H1 (cell line): ENCODE measurements around the gene WDR7. TPM values are rescaled to one million over a fixed set of nuclear protein-coding genes. Genes with fewer than 3 reads are reported as not detected.

Experiments
- CTBP2 ChIP-seq: IDR thresholded peaks from 2 replicates; pipeline ENCODE4 v1.7.0; 2011; ENCODE audit warnings: borderline replicate concordance, mild to moderate bottlenecking, moderate library complexity, mixed read lengths, low read length; ENCODE audit not compliant: insufficient read depth, insufficient read length
- polyA plus RNA-seq, 7 experiments: library from polyadenylated mRNA; depleted of rRNA in 3 of 7; stranded (reverse) in 5 of 7; unstranded in 2 of 7; fragments of >200 nt in 5 of 7; fragments of 200-250 nt in 2 of 7; gene quantifications; 1 replicate in 5 of 7; 2 replicates in 1 of 7; 4 replicates in 1 of 7; pipeline versions ENCODE4 v1.2.1 to v1.2.3, GENCODE V29; 2011 to 2013; ENCODE audit warnings: missing spikeins in 2 of 7, mixed read lengths in 2 of 7
- total RNA-seq: library from RNA; stranded (reverse); fragmentation: NEBNext Ultra II Directional; extraction: Animal tissue kit (Norgen Biotek cat#: 25700); gene quantifications from 2 replicates; pipeline ENCODE4 v1.2.1, GENCODE V29; 2021
- TF ChIP-seq, protein P1 (sequence below): IDR thresholded peaks from 2 replicates; pipeline ENCODE4 v1.6.1; 2012; ENCODE audit warnings: low read length, inconsistent platforms
- TF ChIP-seq, protein P2 (sequence below): IDR thresholded peaks from 2 replicates; pipeline ENCODE4 v1.6.1; 2012; ENCODE audit warnings: inconsistent platforms
- TF ChIP-seq, protein P3 (sequence below), 3 experiments: IDR thresholded peaks; 1 replicate in 2 of 3; 2 replicates in 1 of 3; pipeline versions ENCODE4 v1.5.1 to v1.6.1; 2011; ENCODE audit warnings: low read length in 3 of 3, mild to moderate bottlenecking in 3 of 3, inconsistent platforms in 2 of 3, low read depth in 1 of 3, moderate library complexity in 1 of 3; ENCODE audit not compliant: insufficient read depth in 1 of 3; ENCODE audit errors: control extremely low read depth in 1 of 3

The WDR7 gene
- total and polyA plus RNA-seq, 2 of the 8 experiments (the other 6 are each of a cell fraction or from before 2014, with no cell fraction given): 5.5 to 15.2 TPM

DNA sequence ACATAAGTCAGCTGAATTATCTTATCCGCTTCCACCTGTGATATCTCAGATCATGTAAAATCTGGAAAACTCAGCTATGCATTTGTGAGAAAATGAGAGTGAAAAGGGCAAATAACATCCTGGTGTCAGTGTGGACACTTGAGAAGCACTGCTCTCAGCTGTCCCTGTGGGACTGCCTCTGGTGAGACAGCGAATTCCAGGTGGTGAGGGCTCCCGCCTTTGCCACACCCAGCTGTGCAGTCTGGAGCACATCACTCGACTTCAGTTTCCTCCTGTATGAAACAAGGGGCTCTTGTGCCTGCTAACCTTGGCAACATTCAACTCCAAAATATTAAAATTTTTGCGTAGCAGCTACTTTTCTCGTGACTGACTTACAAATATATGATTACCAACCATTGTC, 300.9 kb downstream of the WDR7 start (continued):
- TF ChIP-seq, protein P1, sequence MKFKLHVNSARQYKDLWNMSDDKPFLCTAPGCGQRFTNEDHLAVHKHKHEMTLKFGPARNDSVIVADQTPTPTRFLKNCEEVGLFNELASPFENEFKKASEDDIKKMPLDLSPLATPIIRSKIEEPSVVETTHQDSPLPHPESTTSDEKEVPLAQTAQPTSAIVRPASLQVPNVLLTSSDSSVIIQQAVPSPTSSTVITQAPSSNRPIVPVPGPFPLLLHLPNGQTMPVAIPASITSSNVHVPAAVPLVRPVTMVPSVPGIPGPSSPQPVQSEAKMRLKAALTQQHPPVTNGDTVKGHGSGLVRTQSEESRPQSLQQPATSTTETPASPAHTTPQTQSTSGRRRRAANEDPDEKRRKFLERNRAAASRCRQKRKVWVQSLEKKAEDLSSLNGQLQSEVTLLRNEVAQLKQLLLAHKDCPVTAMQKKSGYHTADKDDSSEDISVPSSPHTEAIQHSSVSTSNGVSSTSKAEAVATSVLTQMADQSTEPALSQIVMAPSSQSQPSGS: no peak
- TF ChIP-seq CTBP2: no peak
- TF ChIP-seq, protein P2, sequence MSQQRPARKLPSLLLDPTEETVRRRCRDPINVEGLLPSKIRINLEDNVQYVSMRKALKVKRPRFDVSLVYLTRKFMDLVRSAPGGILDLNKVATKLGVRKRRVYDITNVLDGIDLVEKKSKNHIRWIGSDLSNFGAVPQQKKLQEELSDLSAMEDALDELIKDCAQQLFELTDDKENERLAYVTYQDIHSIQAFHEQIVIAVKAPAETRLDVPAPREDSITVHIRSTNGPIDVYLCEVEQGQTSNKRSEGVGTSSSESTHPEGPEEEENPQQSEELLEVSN: no peak
- TF ChIP-seq, protein P3, sequence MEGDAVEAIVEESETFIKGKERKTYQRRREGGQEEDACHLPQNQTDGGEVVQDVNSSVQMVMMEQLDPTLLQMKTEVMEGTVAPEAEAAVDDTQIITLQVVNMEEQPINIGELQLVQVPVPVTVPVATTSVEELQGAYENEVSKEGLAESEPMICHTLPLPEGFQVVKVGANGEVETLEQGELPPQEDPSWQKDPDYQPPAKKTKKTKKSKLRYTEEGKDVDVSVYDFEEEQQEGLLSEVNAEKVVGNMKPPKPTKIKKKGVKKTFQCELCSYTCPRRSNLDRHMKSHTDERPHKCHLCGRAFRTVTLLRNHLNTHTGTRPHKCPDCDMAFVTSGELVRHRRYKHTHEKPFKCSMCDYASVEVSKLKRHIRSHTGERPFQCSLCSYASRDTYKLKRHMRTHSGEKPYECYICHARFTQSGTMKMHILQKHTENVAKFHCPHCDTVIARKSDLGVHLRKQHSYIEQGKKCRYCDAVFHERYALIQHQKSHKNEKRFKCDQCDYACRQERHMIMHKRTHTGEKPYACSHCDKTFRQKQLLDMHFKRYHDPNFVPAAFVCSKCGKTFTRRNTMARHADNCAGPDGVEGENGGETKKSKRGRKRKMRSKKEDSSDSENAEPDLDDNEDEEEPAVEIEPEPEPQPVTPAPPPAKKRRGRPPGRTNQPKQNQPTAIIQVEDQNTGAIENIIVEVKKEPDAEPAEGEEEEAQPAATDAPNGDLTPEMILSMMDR (IDR thresholded peaks at IDR 0.05; ENCODE audit: control extremely low read depth in 1 of 3, insufficient read depth in 1 of 3, low read depth in 1 of 3, low read length in 3 of 3): no peak
